ENCODE data around the gene POLR1G.
A peak's percentile ranks its signal among the peaks of the same experiment; 100 is the strongest.

DNA sequence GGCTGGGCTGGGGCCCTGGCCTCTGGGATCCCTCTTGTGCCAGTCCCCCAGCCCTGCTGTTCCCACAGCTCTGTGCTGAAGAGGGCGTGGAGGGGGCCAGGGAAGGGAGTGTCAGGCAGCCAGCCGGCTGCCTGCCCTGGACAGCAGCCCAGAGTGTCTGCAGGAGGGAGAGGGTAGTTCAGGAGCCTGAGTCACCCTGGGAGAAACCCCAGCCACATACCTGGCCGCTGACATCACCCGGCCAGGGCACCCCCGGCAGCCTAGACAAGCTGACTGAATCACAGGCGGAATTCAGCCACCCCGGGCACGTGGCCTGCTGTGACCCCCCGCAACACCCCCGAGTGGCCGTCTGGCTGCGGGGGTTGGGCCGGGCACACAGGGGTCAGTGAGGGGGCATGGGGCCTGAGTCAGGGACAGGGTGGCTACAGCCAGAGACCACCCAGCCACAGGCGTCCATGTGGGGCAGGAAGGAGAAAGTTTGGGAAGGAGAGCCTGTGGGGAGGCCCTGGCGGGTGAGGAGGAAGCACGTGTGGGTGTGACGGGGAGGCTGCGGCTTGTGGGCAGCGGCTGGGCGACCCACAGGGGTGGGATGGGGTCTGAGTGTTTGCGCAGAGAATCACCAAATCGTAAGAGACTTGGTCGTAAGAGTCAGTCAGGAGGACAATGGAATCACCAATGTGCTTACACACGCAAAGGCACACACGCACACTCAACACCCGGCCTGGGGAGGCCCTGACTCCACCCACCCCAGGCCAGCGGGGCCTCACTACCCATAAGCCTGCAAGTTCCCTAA is 49.5 kb downstream of the POLR1G start:
- TF ChIP-seq, protein P1, sequence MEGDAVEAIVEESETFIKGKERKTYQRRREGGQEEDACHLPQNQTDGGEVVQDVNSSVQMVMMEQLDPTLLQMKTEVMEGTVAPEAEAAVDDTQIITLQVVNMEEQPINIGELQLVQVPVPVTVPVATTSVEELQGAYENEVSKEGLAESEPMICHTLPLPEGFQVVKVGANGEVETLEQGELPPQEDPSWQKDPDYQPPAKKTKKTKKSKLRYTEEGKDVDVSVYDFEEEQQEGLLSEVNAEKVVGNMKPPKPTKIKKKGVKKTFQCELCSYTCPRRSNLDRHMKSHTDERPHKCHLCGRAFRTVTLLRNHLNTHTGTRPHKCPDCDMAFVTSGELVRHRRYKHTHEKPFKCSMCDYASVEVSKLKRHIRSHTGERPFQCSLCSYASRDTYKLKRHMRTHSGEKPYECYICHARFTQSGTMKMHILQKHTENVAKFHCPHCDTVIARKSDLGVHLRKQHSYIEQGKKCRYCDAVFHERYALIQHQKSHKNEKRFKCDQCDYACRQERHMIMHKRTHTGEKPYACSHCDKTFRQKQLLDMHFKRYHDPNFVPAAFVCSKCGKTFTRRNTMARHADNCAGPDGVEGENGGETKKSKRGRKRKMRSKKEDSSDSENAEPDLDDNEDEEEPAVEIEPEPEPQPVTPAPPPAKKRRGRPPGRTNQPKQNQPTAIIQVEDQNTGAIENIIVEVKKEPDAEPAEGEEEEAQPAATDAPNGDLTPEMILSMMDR (conservative IDR thresholded peaks at IDR 0.05; ENCODE audit: low read depth, low read length) = no peak
- TF ChIP-seq EZH2 (IDR thresholded peaks at IDR 0.05; ENCODE audit: low read length, unreplicated experiment) (no peak), EZH2phosphoT487 (IDR thresholded peaks at IDR 0.05; ENCODE audit: borderline replicate concordance, low read length) (peak; percentile 87)
